Measurements from ENCODE around the gene SVOPL. TPM values are rescaled to one million over a fixed set of nuclear protein-coding genes. Genes with fewer than 3 reads are reported as not detected.

SVOPL gene
- total RNA-seq, 1 donor from 2014 or later = 0.81 TPM

GRCh38 chr7:138551102-138551501 lies 150.1 kb downstream of the SVOPL start:
- ATAC-seq (no peak), DNase-seq (no peak)
- no peaks in the 10 kb centered on the region for H3K4me1 ChIP-seq
- no peaks in the 10 kb centered on the region for H3K27me3 ChIP-seq
- no peak overlapping the region for H3K27ac ChIP-seq
- no peak for TF ChIP-seq CTCF (IDR thresholded peaks at IDR 0.05)
- peaks cover 3% of the 10 kb centered on the region for H3K9me3 ChIP-seq
- H3K36me3 ChIP-seq = peaks cover 51% of the 10 kb centered on the region
- no peak overlapping the region for H3K4me3 ChIP-seq
- intact Hi-C loops (cut with DNase I) = no loop called here

GRCh38 chr7:138550337-138550736 lies 150.8 kb downstream of the SVOPL start:
- intact Hi-C loops (cut with DNase I) = no loop called here
- no peak for TF ChIP-seq CTCF (IDR thresholded peaks at IDR 0.05)
- peaks cover 43% of the 10 kb centered on the region for H3K36me3 ChIP-seq
- ATAC-seq (no peak), DNase-seq (no peak)
- H3K27ac ChIP-seq = no peak overlapping the region
- no peaks in the 10 kb centered on the region for H3K4me1 ChIP-seq
- H3K4me3 ChIP-seq = no peak overlapping the region
- H3K27me3 ChIP-seq = no peaks in the 10 kb centered on the region
- no peaks in the 10 kb centered on the region for H3K9me3 ChIP-seq

GRCh38 chr7:138549082-138549481 lies 152.1 kb downstream of the SVOPL start:
- Histone ChIP-seq H3K27ac (no peak overlapping the region), H3K4me3 (no peak overlapping the region), H3K4me1 (no peaks in the 10 kb centered on the region), H3K27me3 (no peaks in the 10 kb centered on the region), H3K36me3 (peaks cover 33% of the 10 kb centered on the region), H3K9me3 (no peaks in the 10 kb centered on the region)
- DNase-seq (no peak), ATAC-seq (no peak)
- intact Hi-C loops (cut with DNase I) = no loop called here
- no peak for TF ChIP-seq CTCF (IDR thresholded peaks at IDR 0.05)

GRCh38 chr7:138546829-138547228 lies 154.3 kb downstream of the SVOPL start:
- Histone ChIP-seq H3K36me3 (peaks cover 10% of the 10 kb centered on the region), H3K4me3 (no peak overlapping the region), H3K27me3 (no peaks in the 10 kb centered on the region), H3K4me1 (no peaks in the 10 kb centered on the region), H3K27ac (no peak overlapping the region), H3K9me3 (no peaks in the 10 kb centered on the region)
- intact Hi-C loops (cut with DNase I) = no loop called here
- no peak for ATAC-seq
- TF ChIP-seq CTCF (IDR thresholded peaks at IDR 0.05) = no peak
- no peak for DNase-seq

GRCh38 chr7:138546064-138546619 lies 155.0 kb downstream of the SVOPL start:
- no peak for TF ChIP-seq CTCF (IDR thresholded peaks at IDR 0.05)
- Histone ChIP-seq H3K4me3 (no peak overlapping the region), H3K27ac (no peak overlapping the region), H3K4me1 (no peaks in the 10 kb centered on the region), H3K27me3 (no peaks in the 10 kb centered on the region), H3K36me3 (peaks cover 3% of the 10 kb centered on the region), H3K9me3 (no peaks in the 10 kb centered on the region)
- intact Hi-C loops (cut with DNase I) = no loop called here
- DNase-seq (no peak), ATAC-seq (no peak)

- ATAC-seq (no peak), DNase-seq (no peak)
- Histone ChIP-seq H3K27me3 (no peaks in the 10 kb centered on the region), H3K9me3 (no peaks in the 10 kb centered on the region), H3K27ac (no peak overlapping the region), H3K36me3 (peaks cover 10% of the 10 kb centered on the region), H3K4me3 (no peak overlapping the region), H3K4me1 (no peaks in the 10 kb centered on the region)
- TF ChIP-seq CTCF (IDR thresholded peaks at IDR 0.05) = no peak
- intact Hi-C loops (cut with DNase I) = no loop called here
Measured at GRCh38 chr7:138545123-138545522, 156.0 kb downstream of the SVOPL start.

All from upper lobe of right lung (tissue), 1 donor.